GM23338 (cell line): ENCODE results near the gene TRABD. TPM values are rescaled to one million over a fixed set of nuclear protein-coding genes. Genes with fewer than 3 reads are reported as not detected.

Source experiments
- ATAC-seq: fragments of 200-7000 bp; cut with Tn5 transposase; 3 replicates; pipeline ENCODE4 v1.9.1; 2020
- DNase-seq: peaks from one replicate; pipeline ENCODE4 v3.0.0-alpha.2; 2015; ENCODE audit warnings: low spot score
- H2AFZ ChIP-seq: fragments of 200-600 bp; sonication (generic); 2 replicates; pipeline ENCODE4 v1.8.0; 2016; ENCODE audit warnings: antibody characterized with exemption, mild to moderate bottlenecking, moderate library complexity
- H3F3A ChIP-seq: fragments of 200-600 bp; sonication (generic); replicated peaks from 2 replicates; pipeline ENCODE4 v1.8.0; 2017; ENCODE audit warnings: antibody characterized with exemption, mixed run types, low read depth
- H3K27ac ChIP-seq: fragments of 200-600 bp; sonication (generic); 2 replicates; pipeline ENCODE4 v1.6.1; 2016; ENCODE audit warnings: low read depth
- H3K27me3 ChIP-seq: fragments of 200-600 bp; sonication (generic); 2 replicates; pipeline ENCODE4 v1.8.0; 2016; ENCODE audit warnings: mild to moderate bottlenecking, mixed run types, moderate library complexity; ENCODE audit not compliant: insufficient read depth
- H3K36me3 ChIP-seq: fragments of 200-600 bp; sonication (generic); 2 replicates; pipeline ENCODE4 v1.8.0; 2016; ENCODE audit warnings: mild to moderate bottlenecking; ENCODE audit not compliant: insufficient read depth
- H3K4me1 ChIP-seq: fragments of 200-600 bp; sonication (generic); 2 replicates; pipeline ENCODE4 v1.8.0; 2016; ENCODE audit warnings: mild to moderate bottlenecking, moderate library complexity; ENCODE audit not compliant: insufficient read depth
- H3K4me2 ChIP-seq: fragments of 200-600 bp; sonication (generic); 2 replicates; pipeline ENCODE4 v1.7.1; 2017; ENCODE audit warnings: mixed run types
- H3K4me3 ChIP-seq: fragments of 200-600 bp; sonication (generic); 2 replicates; pipeline ENCODE4 v1.6.1; 2016; ENCODE audit warnings: mixed run types
- H3K79me2 ChIP-seq: fragments of 200-600 bp; sonication (generic); replicated peaks from 2 replicates; pipeline ENCODE4 v1.8.0; 2017; ENCODE audit warnings: mild to moderate bottlenecking; ENCODE audit not compliant: insufficient read depth
- H3K9me2 ChIP-seq: fragments of 200-600 bp; sonication (generic); 2 replicates; pipeline ENCODE4 v1.8.0; 2017; ENCODE audit not compliant: insufficient read depth
- H4K20me1 ChIP-seq: fragments of 200-600 bp; sonication (generic); replicated peaks from 2 replicates; pipeline ENCODE4 v1.8.0; 2017; ENCODE audit warnings: mild to moderate bottlenecking; ENCODE audit not compliant: insufficient read depth
- H3K27ac Mint-ChIP-seq: 2 replicates; pipeline ENCODE4 v1.8.0; 2020; ENCODE audit warnings: inconsistent platforms, mild to moderate bottlenecking, moderate library complexity, mixed read lengths
- H3K27me3 Mint-ChIP-seq: 3 replicates; pipeline ENCODE4 v1.8.0; 2022; ENCODE audit warnings: low read depth, mild to moderate bottlenecking, moderate library complexity, mixed read lengths, inconsistent platforms; ENCODE audit not compliant: insufficient read depth, poor library complexity
- H3K36me3 Mint-ChIP-seq: 3 replicates; pipeline ENCODE4 v1.8.0; 2021; ENCODE audit warnings: low read depth, mild to moderate bottlenecking, inconsistent platforms, moderate library complexity, mixed read lengths
- H3K4me1 Mint-ChIP-seq: 3 replicates; pipeline ENCODE4 v1.8.0; 2020; ENCODE audit warnings: mild to moderate bottlenecking, inconsistent platforms, mixed read lengths
- H3K4me3 Mint-ChIP-seq: 3 replicates; pipeline ENCODE4 v1.8.0; 2021; ENCODE audit warnings: moderate library complexity, mild to moderate bottlenecking, inconsistent platforms, mixed read lengths
- H3K9me3 Mint-ChIP-seq: 3 replicates; pipeline ENCODE4 v1.8.0; 2020; ENCODE audit warnings: moderate library complexity, mild to moderate bottlenecking, inconsistent platforms, mixed read lengths
- CREB1 ChIP-seq: fragments of 250-450 bp; sonication (Bioruptor Pico); IDR thresholded peaks from 2 replicates; pipeline ENCODE4 v1.5.0; 2020; ENCODE audit warnings: low read depth, mild to moderate bottlenecking, moderate library complexity
- CTCF ChIP-seq, 2 experiments: fragments of 200-600 bp in 1 of 2; sonication (generic) in 1 of 2; conservative IDR thresholded peaks; 2 replicates each; pipeline versions ENCODE4 v1.5.1 to v1.6.1; 2016 to 2017; ENCODE audit warnings: antibody characterized with exemption in 2 of 2, low read depth in 2 of 2, mild to moderate bottlenecking in 2 of 2, moderate library complexity in 1 of 2
- ETS1 ChIP-seq: IDR thresholded peaks from 2 replicates; pipeline ENCODE4 v1.6.1; 2016; ENCODE audit warnings: antibody characterized with exemption
- EZH2 ChIP-seq: fragments of 200-600 bp; sonication (generic); IDR thresholded peaks from one replicate; pipeline ENCODE4 v1.8.0; 2017; ENCODE audit warnings: antibody characterized with exemption, mild to moderate bottlenecking, low read depth; ENCODE audit not compliant: unreplicated experiment
- EZH2phosphoT487 ChIP-seq: fragments of 200-600 bp; sonication (generic); IDR thresholded peaks from one replicate; pipeline ENCODE4 v1.8.1; 2018; ENCODE audit warnings: antibody characterized with exemption; ENCODE audit not compliant: unreplicated experiment
- JUNB ChIP-seq: IDR thresholded peaks from one replicate; pipeline ENCODE4 v1.6.1; 2016; ENCODE audit warnings: antibody characterized with exemption; ENCODE audit not compliant: unreplicated experiment
- NANOG ChIP-seq: IDR thresholded peaks from 2 replicates; pipeline ENCODE4 v1.6.1; 2016; ENCODE audit warnings: antibody characterized with exemption, borderline replicate concordance
- POLR2AphosphoS5 ChIP-seq: IDR thresholded peaks from 2 replicates; pipeline ENCODE4 v1.6.1; 2016; ENCODE audit warnings: antibody characterized with exemption, low read depth
- REST ChIP-seq: IDR thresholded peaks from one replicate; pipeline ENCODE4 v1.6.1; 2018; ENCODE audit warnings: antibody characterized with exemption; ENCODE audit not compliant: unreplicated experiment
- STAT1 ChIP-seq: IDR thresholded peaks from one replicate; pipeline ENCODE4 v1.6.1; 2016; ENCODE audit warnings: antibody characterized with exemption; ENCODE audit not compliant: unreplicated experiment
- ZNF114 ChIP-seq: fragments of 250-450 bp; sonication (Bioruptor Pico); IDR thresholded peaks from 2 replicates; pipeline ENCODE4 v1.5.0; 2020; ENCODE audit warnings: mild to moderate bottlenecking, moderate library complexity
- ZNF331 ChIP-seq: fragments of 250-450 bp; sonication (Bioruptor Pico); IDR thresholded peaks from 2 replicates; pipeline ENCODE4 v1.5.0; 2020; ENCODE audit warnings: low read depth, mild to moderate bottlenecking, moderate library complexity
- ZNF462 ChIP-seq: fragments of 250-450 bp; sonication (Bioruptor Pico); IDR thresholded peaks from 2 replicates; pipeline ENCODE4 v1.5.0; 2020; ENCODE audit warnings: mild to moderate bottlenecking, moderate library complexity
- polyA plus RNA-seq: library from polyadenylated mRNA; unstranded; fragments of >200 nt; fragmentation: Nextera tagmentation; extraction: Ambion mirVana; gene quantifications from 2 replicates; pipeline ENCODE4 v1.2.1, GENCODE V29; 2016
- total RNA-seq: library from RNA; depleted of rRNA; stranded (reverse); fragments of >200 nt; shearing (Covaris generic); gene quantifications from 2 replicates; pipeline ENCODE4 v1.2.3, GENCODE V29; 2014

The TRABD gene
- total and polyA plus RNA-seq, 2 experiments from 2014 or later: 44.1 to 66.1 TPM

- no peak for TF ChIP-seq CREB1 (CRISPR knock-in tag)
- no peak for TF ChIP-seq EZH2
- no peak for TF ChIP-seq ZNF331 (CRISPR knock-in tag)
- no peak for TF ChIP-seq CTCF (conservative IDR thresholded peaks at IDR 0.05; ENCODE audit: low read depth in 2 of 2)
- no peak for TF ChIP-seq ZNF462
- no peak for TF ChIP-seq REST
- no peak for TF ChIP-seq STAT1
- TF ChIP-seq POLR2AphosphoS5: no peak
- no peak for TF ChIP-seq ETS1
- TF ChIP-seq NANOG: no peak
- no peak for TF ChIP-seq ZNF114 (CRISPR knock-in tag)
- no peak for TF ChIP-seq EZH2phosphoT487
- TF ChIP-seq JUNB: no peak
- Mint-ChIP-seq H3K27me3 (peaks cover 8% of the 10 kb centered on the region), H3K36me3 (no peaks in the 10 kb centered on the region), H3K4me1 (peaks cover 3% of the 10 kb centered on the region; the same call in 1 of the 3 replicates), H3K27ac (no peak overlapping the region), H3K9me3 (no peaks in the 10 kb centered on the region), H3K4me3 (no peak overlapping the region)
- no peak overlapping the region for H2AFZ ChIP-seq
- no peaks in the 10 kb centered on the region for H4K20me1 ChIP-seq
- H3F3A ChIP-seq: no peaks in the 10 kb centered on the region
- H3K4me2 ChIP-seq: no peak overlapping the region
- no peaks in the 10 kb centered on the region for H3K36me3 ChIP-seq
- H3K27me3 ChIP-seq: no peaks in the 10 kb centered on the region
- H3K4me3 ChIP-seq: no peak overlapping the region
- no peaks in the 10 kb centered on the region for H3K79me2 ChIP-seq
- H3K4me1 ChIP-seq: no peaks in the 10 kb centered on the region
- no peak overlapping the region for H3K27ac ChIP-seq
- H3K9me2 ChIP-seq: no peaks in the 10 kb centered on the region
- ATAC-seq (no peak), DNase-seq (no peak)
These were observed 44.3 kb upstream of the TRABD start for GRCh38 chr22:50141462-50141861.
